ENCODE results near the gene CHSY1.

DNA sequence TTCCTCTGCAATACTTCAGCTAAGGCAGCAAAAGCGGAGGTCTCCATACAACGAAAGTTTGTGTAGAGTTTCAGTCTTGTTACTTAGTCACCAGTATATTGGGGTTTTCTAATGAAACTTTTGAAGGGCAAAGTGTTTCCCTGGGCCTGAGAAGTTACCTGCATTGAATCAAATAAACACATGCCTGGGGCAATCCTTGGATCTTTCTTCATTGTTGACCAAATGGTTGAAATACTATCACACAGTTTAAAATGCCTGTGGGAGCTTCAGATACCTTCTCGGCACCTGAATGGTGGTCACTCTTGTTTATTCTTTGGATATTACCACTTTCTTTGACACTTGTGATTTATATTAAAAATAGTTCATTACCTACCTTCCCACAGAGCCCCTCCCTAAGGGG is 988 bp upstream of the CHSY1 start:
- TF ChIP-seq, protein P1, sequence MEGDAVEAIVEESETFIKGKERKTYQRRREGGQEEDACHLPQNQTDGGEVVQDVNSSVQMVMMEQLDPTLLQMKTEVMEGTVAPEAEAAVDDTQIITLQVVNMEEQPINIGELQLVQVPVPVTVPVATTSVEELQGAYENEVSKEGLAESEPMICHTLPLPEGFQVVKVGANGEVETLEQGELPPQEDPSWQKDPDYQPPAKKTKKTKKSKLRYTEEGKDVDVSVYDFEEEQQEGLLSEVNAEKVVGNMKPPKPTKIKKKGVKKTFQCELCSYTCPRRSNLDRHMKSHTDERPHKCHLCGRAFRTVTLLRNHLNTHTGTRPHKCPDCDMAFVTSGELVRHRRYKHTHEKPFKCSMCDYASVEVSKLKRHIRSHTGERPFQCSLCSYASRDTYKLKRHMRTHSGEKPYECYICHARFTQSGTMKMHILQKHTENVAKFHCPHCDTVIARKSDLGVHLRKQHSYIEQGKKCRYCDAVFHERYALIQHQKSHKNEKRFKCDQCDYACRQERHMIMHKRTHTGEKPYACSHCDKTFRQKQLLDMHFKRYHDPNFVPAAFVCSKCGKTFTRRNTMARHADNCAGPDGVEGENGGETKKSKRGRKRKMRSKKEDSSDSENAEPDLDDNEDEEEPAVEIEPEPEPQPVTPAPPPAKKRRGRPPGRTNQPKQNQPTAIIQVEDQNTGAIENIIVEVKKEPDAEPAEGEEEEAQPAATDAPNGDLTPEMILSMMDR (IDR thresholded peaks at IDR 0.05): no peak
- TF ChIP-seq POLR2A (IDR thresholded peaks at IDR 0.05): no peak
